DOHH2 (cell line): ENCODE data around the gene DOCK8.

Experiments
- H3F3A ChIP-seq: fragments of 200-600 bp; sonication (generic), shearing (Covaris generic); 2 replicates; pipeline ENCODE4 v1.6.0; 2016; ENCODE audit warnings: antibody characterized with exemption, mild to moderate bottlenecking; ENCODE audit not compliant: control insufficient read depth, insufficient read depth
- H3K27ac ChIP-seq: fragments of 200-600 bp; sonication (generic); 2 replicates; pipeline ENCODE4 v1.5.1; 2014; ENCODE audit warnings: low read depth, mild to moderate bottlenecking, low read length, moderate library complexity
- H3K27me3 ChIP-seq: fragments of 200-600 bp; sonication (generic); 2 replicates; pipeline ENCODE4 v1.6.1; 2014; ENCODE audit warnings: mild to moderate bottlenecking, low read length, mixed read lengths; ENCODE audit not compliant: control insufficient read depth
- H3K36me3 ChIP-seq: fragments of 200-600 bp; sonication (generic); 2 replicates; pipeline ENCODE4 v1.6.1; 2014; ENCODE audit warnings: mild to moderate bottlenecking, low read length, moderate library complexity, mixed read lengths; ENCODE audit not compliant: control insufficient read depth
- H3K4me1 ChIP-seq: fragments of 200-600 bp; sonication (generic); 2 replicates; pipeline ENCODE4 v1.6.1; 2014; ENCODE audit warnings: mild to moderate bottlenecking, low read length, mixed read lengths; ENCODE audit not compliant: control insufficient read depth
- H3K4me2 ChIP-seq: fragments of 200-600 bp; sonication (generic); 2 replicates; pipeline ENCODE4 v1.6.0; 2014; ENCODE audit warnings: mild to moderate bottlenecking, low read length, moderate library complexity
- H3K4me3 ChIP-seq: fragments of 200-600 bp; sonication (generic); 2 replicates; pipeline ENCODE4 v1.5.1; 2014; ENCODE audit warnings: mild to moderate bottlenecking, low read length, mixed read lengths
- H3K79me2 ChIP-seq: fragments of 200-600 bp; sonication (generic); 2 replicates; pipeline ENCODE4 v1.6.1; 2014; ENCODE audit warnings: mild to moderate bottlenecking, low read length, mixed read lengths; ENCODE audit not compliant: control insufficient read depth
- H3K9me2 ChIP-seq: fragments of 200-600 bp; sonication (generic); replicated peaks from 2 replicates; pipeline ENCODE4 v1.6.1; 2014; ENCODE audit warnings: mild to moderate bottlenecking, low read length, mixed read lengths; ENCODE audit not compliant: control insufficient read depth
- H3K9me3 ChIP-seq: fragments of 200-600 bp; sonication (generic); 2 replicates; pipeline ENCODE4 v1.6.1; 2014; ENCODE audit warnings: antibody characterized with exemption, low read length, mixed read lengths; ENCODE audit not compliant: control insufficient read depth, insufficient read depth
- H4K20me1 ChIP-seq: fragments of 200-600 bp; sonication (generic); 2 replicates; pipeline ENCODE4 v1.6.0; 2014; ENCODE audit warnings: low read depth, mild to moderate bottlenecking, antibody characterized with exemption, low read length, moderate library complexity; ENCODE audit not compliant: control insufficient read depth, insufficient read depth
- CTCF ChIP-seq: fragments of 200-600 bp; sonication (generic); IDR thresholded peaks from one replicate; pipeline ENCODE4 v1.5.1; 2014; ENCODE audit warnings: antibody characterized with exemption, mild to moderate bottlenecking, low read depth, low read length; ENCODE audit not compliant: poor library complexity, severe bottlenecking
- EZH2phosphoT487 ChIP-seq: fragments of 200-600 bp; sonication (generic); IDR thresholded peaks from 2 replicates; pipeline ENCODE4 v1.6.1; 2017; ENCODE audit warnings: borderline replicate concordance, mild to moderate bottlenecking, antibody characterized with exemption, low read length, moderate library complexity, mixed read lengths

DOCK8 gene

GRCh38 chr9:297104-297972 lies 82.7 kb downstream of the DOCK8 start:
- Histone ChIP-seq H3K27me3 (no peaks in the 10 kb centered on the region), H3F3A (no peaks in the 10 kb centered on the region), H4K20me1 (no peaks in the 10 kb centered on the region), H3K4me3 (no peak overlapping the region), H3K79me2 (no peaks in the 10 kb centered on the region), H3K36me3 (peaks cover 49% of the 10 kb centered on the region), H3K9me2 (no peaks in the 10 kb centered on the region), H3K4me1 (peaks cover 15% of the 10 kb centered on the region), H3K9me3 (no peaks in the 10 kb centered on the region), H3K4me2 (peak overlapping the region; percentile 3; the same call in 1 of the 2 replicates), H3K27ac (no peak overlapping the region)
- no peak for TF ChIP-seq EZH2phosphoT487
- TF ChIP-seq CTCF, result no peak

GRCh38 chr9:303502-303901 lies 88.8 kb downstream of the DOCK8 start:
- Histone ChIP-seq H3K79me2 (no peaks in the 10 kb centered on the region), H3K9me2 (no peaks in the 10 kb centered on the region), H3K4me2 (no peak overlapping the region), H3K4me3 (no peak overlapping the region), H3K27me3 (no peaks in the 10 kb centered on the region), H3K36me3 (peaks cover 36% of the 10 kb centered on the region), H3F3A (no peaks in the 10 kb centered on the region), H3K4me1 (no peaks in the 10 kb centered on the region), H3K9me3 (no peaks in the 10 kb centered on the region), H4K20me1 (no peaks in the 10 kb centered on the region), H3K27ac (no peak overlapping the region)
- TF ChIP-seq CTCF, result no peak
- no peak for TF ChIP-seq EZH2phosphoT487

- Histone ChIP-seq H3K27ac (no peak overlapping the region), H4K20me1 (no peaks in the 10 kb centered on the region), H3K4me2 (no peak overlapping the region), H3K79me2 (no peaks in the 10 kb centered on the region), H3F3A (no peaks in the 10 kb centered on the region), H3K9me3 (no peaks in the 10 kb centered on the region), H3K27me3 (no peaks in the 10 kb centered on the region), H3K4me1 (no peaks in the 10 kb centered on the region), H3K4me3 (no peak overlapping the region), H3K9me2 (no peaks in the 10 kb centered on the region), H3K36me3 (peaks cover 33% of the 10 kb centered on the region)
- TF ChIP-seq EZH2phosphoT487, result no peak
- no peak for TF ChIP-seq CTCF
Observed at GRCh38 chr9:304106-304505, 89.4 kb downstream of the DOCK8 start.
